Endothelial cell of umbilical vein (primary cell): ENCODE results near the gene RPF1. TPM values are rescaled to one million over a fixed set of nuclear protein-coding genes. Genes with fewer than 3 reads are reported as not detected.

Experiments
- BruUV-seq: library from RNA; stranded (reverse); fragments of 400-500 nt; replicated peaks from 2 replicates; lab custom pipeline; 2021; lab: Mats Ljungman, UMichigan
- CTCF ChIA-PET: fragments of 300-600, 350-600 bp; sonication (Branson Sonifier 250); formaldehyde crosslinking; loops from one replicate; lab custom pipeline; 2021; ENCODE audit warnings: antibody characterized with exemption, inconsistent platforms; lab: Charles Lee
- POLR2A ChIA-PET: fragments of 300-600, 350-600 bp; sonication (Branson Sonifier 250); formaldehyde crosslinking; loops from one replicate; lab custom pipeline; 2021; ENCODE audit warnings: antibody characterized with exemption, inconsistent platforms; lab: Charles Lee
- DNase-seq: peaks from one replicate; pipeline ENCODE4 v3.0.0-alpha.2; 2011; ENCODE audit warnings: low read depth, low spot score
- FAIRE-seq: peaks from 2 replicates; lab custom pipeline; 2011; peaks lifted over from hg19 to GRCh38; lab: Jason Lieb, UNC
- H2AFZ ChIP-seq: 2 replicates; pipeline ENCODE4 v1.6.0; 2012; ENCODE audit warnings: low read depth, low read length, control low read depth, inconsistent platforms
- H3K27ac ChIP-seq: 2 replicates; pipeline ENCODE4 v1.5.1; 2011; ENCODE audit warnings: low read depth, mild to moderate bottlenecking, control low read depth, low read length, moderate library complexity; ENCODE audit not compliant: insufficient read depth
- H3K27me3 ChIP-seq, 2 experiments: 2 replicates each; pipeline versions ENCODE4 v1.6.0 to v1.6.1; 2011; ENCODE audit warnings: low read length in 2 of 2, mixed read lengths in 1 of 2; ENCODE audit not compliant: control insufficient read depth in 2 of 2, insufficient read depth in 2 of 2
- H3K36me3 ChIP-seq, 2 experiments: 2 replicates in 1 of 2; 3 replicates in 1 of 2; pipeline ENCODE4 v1.5.1; 2011; ENCODE audit warnings: low read length in 2 of 2, mild to moderate bottlenecking in 1 of 2, moderate library complexity in 1 of 2; ENCODE audit not compliant: control insufficient read depth in 2 of 2, insufficient read depth in 2 of 2; ENCODE audit errors: extremely low read depth in 1 of 2
- H3K4me1 ChIP-seq: 3 replicates; pipeline ENCODE4 v1.5.1; 2011; ENCODE audit warnings: mild to moderate bottlenecking, low read length; ENCODE audit not compliant: control insufficient read depth, insufficient read depth; ENCODE audit errors: extremely low read depth
- H3K4me2 ChIP-seq: 2 replicates; pipeline ENCODE4 v1.6.1; 2011; ENCODE audit warnings: low read length, control low read depth, mixed read lengths; ENCODE audit not compliant: insufficient read depth
- H3K4me3 ChIP-seq, 3 experiments: fragments of 200-600 bp in 1 of 3; sonication (generic), shearing (Covaris generic) in 1 of 3; replicated peaks in 1 of 3; 2 replicates each; pipeline ENCODE4 v1.5.1; 2011 to 2016; ENCODE audit warnings: control low read depth in 3 of 3, low read length in 3 of 3, mild to moderate bottlenecking in 2 of 3, inconsistent platforms in 1 of 3, low read depth in 1 of 3, moderate library complexity in 1 of 3; ENCODE audit not compliant: insufficient read depth in 1 of 3
- H3K79me2 ChIP-seq: 2 replicates; pipeline ENCODE4 v1.6.0; 2012; ENCODE audit warnings: low read length, inconsistent platforms; ENCODE audit not compliant: control insufficient read depth, insufficient read depth
- H3K9ac ChIP-seq: replicated peaks from 2 replicates; pipeline ENCODE3; 2011; ENCODE audit warnings: low read length, control low read depth; ENCODE audit not compliant: insufficient read depth; ENCODE audit errors: extremely low read depth
- H3K9me1 ChIP-seq: replicated peaks from 3 replicates; pipeline ENCODE4 v1.6.0; 2011; ENCODE audit warnings: mild to moderate bottlenecking, low read length; ENCODE audit not compliant: control insufficient read depth, insufficient read depth; ENCODE audit errors: extremely low read depth
- H3K9me3 ChIP-seq: replicated peaks from 2 replicates; pipeline ENCODE4 v1.5.1; 2012; ENCODE audit warnings: low read length, inconsistent platforms; ENCODE audit not compliant: control insufficient read depth, insufficient read depth
- H4K20me1 ChIP-seq: replicated peaks from 2 replicates; pipeline ENCODE3; 2011; ENCODE audit warnings: mild to moderate bottlenecking, low read length; ENCODE audit not compliant: control insufficient read depth, insufficient read depth; ENCODE audit errors: extremely low read depth
- FOS ChIP-seq: IDR thresholded peaks from 2 replicates; pipeline ENCODE4 v1.6.1; 2011; ENCODE audit warnings: mild to moderate bottlenecking, low read length, moderate library complexity, borderline replicate concordance; ENCODE audit not compliant: insufficient read depth
- GATA2 ChIP-seq: IDR thresholded peaks from 2 replicates; pipeline ENCODE4 v1.7.0; 2011; ENCODE audit warnings: low read depth, mild to moderate bottlenecking, moderate library complexity, mixed read lengths, low read length; ENCODE audit not compliant: insufficient read length, insufficient read depth
- JUN ChIP-seq: IDR thresholded peaks from 2 replicates; pipeline ENCODE4 v1.6.1; 2011; ENCODE audit warnings: borderline replicate concordance, low read depth; ENCODE audit not compliant: insufficient read length, insufficient read depth
- dilution Hi-C: fragments of 300-500 bp; cut with MboI; formaldehyde crosslinking; loops from one replicate; pipeline ENCODE4 v1.15.0; 2019; ENCODE audit warnings: low sequenced_read_pairs; ENCODE audit not compliant: extremely low pct_ligation_motif_present
- intact Hi-C: fragments of 100-400 bp; cut with micrococcal nuclease; formaldehyde crosslinking; loops from one replicate; pipeline ENCODE4 v1.10.0; 2022
- polyA plus RNA-seq, 4 experiments: library from polyadenylated mRNA; depleted of rRNA in 3 of 4; stranded (reverse) in 3 of 4; unstranded in 1 of 4; fragments of >200 nt; gene quantifications; 2 replicates each; pipeline versions ENCODE4 v1.2.1 to v1.2.3, GENCODE V29; 2011 to 2012; ENCODE audit warnings: missing spikeins in 1 of 4
- total RNA-seq: library from RNA; stranded (reverse); gene quantifications from 2 replicates; pipeline ENCODE4 v1.2.3, GENCODE V29; 2021
- TF ChIP-seq, protein P1 (sequence below), 2 donors: IDR thresholded peaks; 1 replicate in 1 of 2; 2 replicates in 1 of 2; pipeline ENCODE4 v1.5.1; 2011; ENCODE audit warnings: low read length in 2 of 2, mild to moderate bottlenecking in 2 of 2, moderate library complexity in 2 of 2, control low read depth in 1 of 2, inconsistent platforms in 1 of 2, low read depth in 1 of 2; ENCODE audit not compliant: insufficient read depth in 1 of 2; ENCODE audit errors: extremely low read depth in 1 of 2
- TF ChIP-seq, protein P2 (sequence below): IDR thresholded peaks from 2 replicates; pipeline ENCODE4 v1.6.1; 2011; ENCODE audit not compliant: insufficient read depth, insufficient read length

The RPF1 gene
- total and polyA plus RNA-seq, 2 donors (not counting 3 experiments of a cell fraction or from before 2014, with no cell fraction given) = 15.3 to 32.6 TPM

DNA sequence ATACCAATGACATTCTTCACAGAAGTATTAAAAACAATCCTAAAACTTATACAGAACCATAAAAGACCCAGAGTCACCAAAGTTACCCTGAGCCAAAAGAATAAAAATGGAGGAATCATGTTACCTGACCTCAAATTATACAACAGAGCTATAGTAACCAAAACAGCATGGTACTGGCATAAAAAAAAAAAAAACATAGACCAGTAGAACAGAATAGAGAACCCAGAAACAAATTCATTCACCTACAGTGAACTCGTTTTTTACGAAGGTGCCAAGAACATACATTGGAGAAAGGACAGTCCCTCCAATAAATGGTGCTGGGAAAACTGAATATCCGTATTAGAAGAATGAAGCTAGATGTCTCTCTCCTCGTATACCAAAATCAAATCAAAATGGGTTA is 30.0 kb downstream of the RPF1 start:
- CTCF ChIA-PET = interaction anchor here (0.7 to 1.6 kb wide), 2 partner anchors 244 to 368 kb away, joined by 3 to 4 read pairs; no protein-coding TSS in a partner anchor
- dilution Hi-C loops (no loop called here), intact Hi-C loops (loop anchor here (10.0 kb wide), 1 partner anchor 766 kb away; the partner anchor contains the start of gene BCL10)
- no peaks in the 10 kb centered on the region for H3K9me3 ChIP-seq
- H3K36me3 ChIP-seq = no peaks in the 10 kb centered on the region
- no peak overlapping the region for H3K4me2 ChIP-seq
- H3K27ac ChIP-seq = no peak overlapping the region
- H2AFZ ChIP-seq = no peak overlapping the region
- H3K4me3 ChIP-seq = no peak overlapping the region
- peaks cover 3% of the 10 kb centered on the region for H4K20me1 ChIP-seq
- H3K9ac ChIP-seq = no peak overlapping the region
- BruUV-seq = no TSS peak
- TF ChIP-seq JUN = no peak
- TF ChIP-seq GATA2 = no peak
- TF ChIP-seq, protein P1, sequence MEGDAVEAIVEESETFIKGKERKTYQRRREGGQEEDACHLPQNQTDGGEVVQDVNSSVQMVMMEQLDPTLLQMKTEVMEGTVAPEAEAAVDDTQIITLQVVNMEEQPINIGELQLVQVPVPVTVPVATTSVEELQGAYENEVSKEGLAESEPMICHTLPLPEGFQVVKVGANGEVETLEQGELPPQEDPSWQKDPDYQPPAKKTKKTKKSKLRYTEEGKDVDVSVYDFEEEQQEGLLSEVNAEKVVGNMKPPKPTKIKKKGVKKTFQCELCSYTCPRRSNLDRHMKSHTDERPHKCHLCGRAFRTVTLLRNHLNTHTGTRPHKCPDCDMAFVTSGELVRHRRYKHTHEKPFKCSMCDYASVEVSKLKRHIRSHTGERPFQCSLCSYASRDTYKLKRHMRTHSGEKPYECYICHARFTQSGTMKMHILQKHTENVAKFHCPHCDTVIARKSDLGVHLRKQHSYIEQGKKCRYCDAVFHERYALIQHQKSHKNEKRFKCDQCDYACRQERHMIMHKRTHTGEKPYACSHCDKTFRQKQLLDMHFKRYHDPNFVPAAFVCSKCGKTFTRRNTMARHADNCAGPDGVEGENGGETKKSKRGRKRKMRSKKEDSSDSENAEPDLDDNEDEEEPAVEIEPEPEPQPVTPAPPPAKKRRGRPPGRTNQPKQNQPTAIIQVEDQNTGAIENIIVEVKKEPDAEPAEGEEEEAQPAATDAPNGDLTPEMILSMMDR (IDR thresholded peaks at IDR 0.05; ENCODE audit: extremely low read depth in 1 of 2, insufficient read depth in 1 of 2, low read depth in 1 of 2, low read length in 2 of 2) = no peak
- FAIRE-seq (no peak), DNase-seq (no peak)
- peaks cover 17% of the 10 kb centered on the region for H3K79me2 ChIP-seq
- no peaks in the 10 kb centered on the region for H3K27me3 ChIP-seq
- no peaks in the 10 kb centered on the region for H3K9me1 ChIP-seq
- peaks cover 12% of the 10 kb centered on the region for H3K4me1 ChIP-seq
- POLR2A ChIA-PET = no interaction called here

DNA sequence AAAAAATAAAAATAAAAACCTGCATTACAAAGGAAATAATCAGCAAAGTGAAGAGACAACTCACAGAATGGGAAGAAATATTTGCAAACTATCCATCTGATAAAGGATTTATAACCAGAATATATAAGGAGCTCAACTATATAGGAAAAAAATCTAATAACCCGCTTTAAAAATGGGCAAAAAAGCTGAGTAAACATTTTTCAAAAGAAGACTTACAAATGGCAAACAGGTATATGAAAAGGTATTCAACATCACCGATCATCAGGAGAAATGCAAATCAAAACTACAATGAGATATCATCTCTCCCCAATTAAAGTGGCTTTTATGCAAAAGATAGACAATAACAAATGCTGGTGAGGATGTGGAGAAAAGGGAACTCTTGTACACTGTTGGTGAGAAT is 31.1 kb downstream of the RPF1 start:
- ChIA-PET POLR2A (no interaction called here), CTCF (interaction anchor here (0.7 to 0.9 kb wide), 2 partner anchors 109 to 369 kb away, joined by 3 read pairs; no protein-coding TSS in a partner anchor)
- Histone ChIP-seq H3K4me2 (no peak overlapping the region), H4K20me1 (no peaks in the 10 kb centered on the region), H3K4me1 (peaks cover 5% of the 10 kb centered on the region), H3K9me1 (no peaks in the 10 kb centered on the region), H3K4me3 (no peak overlapping the region), H3K27ac (no peak overlapping the region), H3K36me3 (no peaks in the 10 kb centered on the region), H3K79me2 (peaks cover 6% of the 10 kb centered on the region), H2AFZ (no peak overlapping the region), H3K27me3 (no peaks in the 10 kb centered on the region), H3K9ac (no peak overlapping the region), H3K9me3 (no peaks in the 10 kb centered on the region)
- intact Hi-C loops = no loop called here
- dilution Hi-C loops = no loop called here
- FAIRE-seq (no peak), DNase-seq (no peak)
- no TSS peak for BruUV-seq
- TF ChIP-seq GATA2 (no peak), FOS (no peak)
- TF ChIP-seq, protein P2, sequence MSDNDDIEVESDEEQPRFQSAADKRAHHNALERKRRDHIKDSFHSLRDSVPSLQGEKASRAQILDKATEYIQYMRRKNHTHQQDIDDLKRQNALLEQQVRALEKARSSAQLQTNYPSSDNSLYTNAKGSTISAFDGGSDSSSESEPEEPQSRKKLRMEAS = no peak
